Spleen (tissue), 11 donors: ENCODE data around the gene KCP. TPM values are rescaled to one million over a fixed set of nuclear protein-coding genes. Genes with fewer than 3 reads are reported as not detected.

ENCODE experiments used
- DNase-seq: peaks from one replicate; pipeline ENCODE4 v3.0.0-alpha.2; 2020
- H3K27ac ChIP-seq, 8 donors: fragments of 200-600 bp; sonication (generic) in 7 of 8; 1 replicate in 4 of 8; 2 replicates in 4 of 8; pipeline versions ENCODE4 v1.5.0 to v1.8.0; 2016 to 2021; ENCODE audit warnings: inconsistent platforms in 4 of 8, mild to moderate bottlenecking in 4 of 8, moderate library complexity in 1 of 8
- H3K27me3 ChIP-seq, 7 donors: fragments of 200-600 bp; sonication (generic) in 6 of 7; replicated peaks in 1 of 7; 1 replicate in 4 of 7; 2 replicates in 3 of 7; pipeline versions ENCODE4 v1.5.0 to v1.8.0; 2016 to 2021; ENCODE audit warnings: inconsistent platforms in 3 of 7, mild to moderate bottlenecking in 1 of 7
- H3K36me3 ChIP-seq, 6 donors: fragments of 200-600 bp; sonication (generic) in 5 of 6; 1 replicate in 4 of 6; 2 replicates in 2 of 6; pipeline versions ENCODE4 v1.5.0 to v1.8.0; 2016 to 2021; ENCODE audit warnings: inconsistent platforms in 2 of 6
- H3K4me1 ChIP-seq, 6 donors: fragments of 200-600 bp; sonication (generic) in 5 of 6; 1 replicate in 3 of 6; 2 replicates in 3 of 6; pipeline versions ENCODE4 v1.5.0 to v1.8.0; 2016 to 2021; ENCODE audit warnings: inconsistent platforms in 3 of 6
- H3K4me3 ChIP-seq, 8 donors: fragments of 200-600 bp; sonication (generic) in 7 of 8; 1 replicate in 4 of 8; 2 replicates in 4 of 8; pipeline versions ENCODE4 v1.5.0 to v1.8.0; 2016 to 2021; ENCODE audit warnings: inconsistent platforms in 4 of 8, mild to moderate bottlenecking in 4 of 8, moderate library complexity in 2 of 8
- H3K9me3 ChIP-seq, 8 donors: fragments of 200-600 bp; sonication (generic) in 7 of 8; 1 replicate in 4 of 8; 2 replicates in 4 of 8; pipeline versions ENCODE4 v1.5.0 to v1.8.0; 2016 to 2021; ENCODE audit warnings: inconsistent platforms in 4 of 8
- CTCF ChIP-seq, 11 experiments: fragments of 200-600 bp in 7 of 11; fragments of 450-650 bp in 4 of 11; sonication (generic) in 4 of 11; IDR thresholded peaks in 8 of 11; conservative IDR thresholded peaks in 3 of 11; 1 replicate in 7 of 11; 2 replicates in 4 of 11; pipeline versions ENCODE4 v1.4.0 to v1.8.0; 2016 to 2021; ENCODE audit warnings: antibody characterized with exemption in 11 of 11, inconsistent platforms in 4 of 11, mild to moderate bottlenecking in 1 of 11
- POLR2A ChIP-seq, 3 donors: fragments of 450-650 bp; IDR thresholded peaks; one replicate each; pipeline ENCODE4 v1.5.1; 2017; ENCODE audit warnings: antibody characterized with exemption in 3 of 3, mild to moderate bottlenecking in 1 of 3
- POLR2AphosphoS5 ChIP-seq, 3 donors: sonication (generic); formaldehyde crosslinking; IDR thresholded peaks; one replicate each; pipeline ENCODE4 v1.5.1; 2017; ENCODE audit warnings: antibody characterized with exemption in 3 of 3
- WGBS, 5 donors: extraction: QIAGEN DNeasy Blood & Tissue Kit in 3 of 5; methylation state at CpG; one replicate each; pipeline versions ENCODE4 v1.1.5 to v1.1.7; 2013 to 2018; 5-methylcytosine and 5-hydroxymethylcytosine counted together
- intact Hi-C: fragments of 100-400 bp; cut with DNase I; formaldehyde crosslinking; loops from one replicate; pipeline ENCODE4 v1.15.0; 2023; ENCODE audit warnings: low total_unique reads
- polyA plus RNA-seq, 3 donors: library from polyadenylated mRNA; stranded (reverse); fragments of 200-250 nt; gene quantifications; one replicate each; pipeline ENCODE4 v1.2.1, GENCODE V29; 2013
- total RNA-seq, 7 donors: library from RNA; depleted of rRNA in 3 of 7; stranded (reverse); fragments of >200 nt in 3 of 7; fragmentation: NEBNext Ultra II Directional in 4 of 7; extraction: Animal tissue kit (Norgen Biotek cat#: 25700) in 4 of 7; gene quantifications; one replicate each; pipeline versions ENCODE4 v1.1.0 to v1.2.1, GENCODE V29; 2016 to 2021
- donor health status: healthy with polysubstance abuse.
- donor health status: DM: no; HTN: no; CAD: no; lungs with moderate emphysema.
- donor health status: DM: no; HTN: no; CAD: no.
- donor health status: Bipolar disorder and iron deficiency.
- donor health status: healthy.
- donor health status: DM: no; HTN: no; CAD: no.
- donor health status: DM: yes; HTN: yes; CAD: no.

KCP gene
- total and polyA plus RNA-seq, 10 donors, result 0.06 to 2.1 (median 0.71) TPM

- no peaks in the 10 kb centered on the region for H3K36me3 ChIP-seq
- intact Hi-C loops, result no loop called here
- whole genome bisulfite sequencing, 5 donors, result 73 to 91% (median 79%) methylated on average over 14 of the region's 14 CpGs
- DNase-seq, result no peak
- no peaks in the 10 kb centered on the region for H3K9me3 ChIP-seq
- no peak overlapping the region for H3K27ac ChIP-seq
- H3K4me3 ChIP-seq, result no peak overlapping the region
- TF ChIP-seq POLR2AphosphoS5 (IDR thresholded peaks at IDR 0.05) (no peak), CTCF (IDR thresholded peaks at IDR 0.05 in 8 of 11, conservative IDR thresholded peaks at IDR 0.05 in 3 of 11) (no peak), POLR2A (IDR thresholded peaks at IDR 0.05) (no peak)
- peaks cover 0 to 5% (median 2%) of the 10 kb centered on the region in 6 donors for H3K4me1 ChIP-seq
- no peaks in the 10 kb centered on the region for H3K27me3 ChIP-seq
These were observed 63.6 kb downstream of the KCP start for GRCh38 chr7:128846781-128847444.

GRCh38 chr7:128845987-128846386 is 64.5 kb downstream of the KCP start:
- Histone ChIP-seq H3K36me3 (no peaks in the 10 kb centered on the region), H3K27me3 (no peaks in the 10 kb centered on the region), H3K9me3 (no peaks in the 10 kb centered on the region), H3K4me1 (peaks cover 0 to 7% (median 2%) of the 10 kb centered on the region in 6 donors), H3K27ac (no peak overlapping the region), H3K4me3 (no peak overlapping the region)
- intact Hi-C loops, result no loop called here
- TF ChIP-seq POLR2A (IDR thresholded peaks at IDR 0.05) (no peak), CTCF (IDR thresholded peaks at IDR 0.05 in 8 of 11, conservative IDR thresholded peaks at IDR 0.05 in 3 of 11) (no peak), POLR2AphosphoS5 (IDR thresholded peaks at IDR 0.05) (no peak)
- WGBS, 5 donors, result 78 to 92% (median 89%) methylated on average over 8 to 19 of the region's 19 CpGs
- DNase-seq, result no peak

GRCh38 chr7:128845475-128845874 is 65.0 kb downstream of the KCP start:
- Histone ChIP-seq H3K9me3 (no peaks in the 10 kb centered on the region), H3K27ac (no peak overlapping the region), H3K4me1 (peaks cover 0 to 7% (median 2%) of the 10 kb centered on the region in 6 donors), H3K36me3 (no peaks in the 10 kb centered on the region), H3K27me3 (no peaks in the 10 kb centered on the region), H3K4me3 (no peak overlapping the region)
- no peak for DNase-seq
- WGBS, 5 donors, result 80 to 97% (median 83%) methylated on average over 5 of the region's 5 CpGs
- intact Hi-C loops, result no loop called here
- TF ChIP-seq CTCF (IDR thresholded peaks at IDR 0.05 in 8 of 11, conservative IDR thresholded peaks at IDR 0.05 in 3 of 11) (no peak), POLR2A (IDR thresholded peaks at IDR 0.05) (no peak), POLR2AphosphoS5 (IDR thresholded peaks at IDR 0.05) (no peak)

- WGBS, 5 donors, result 91 to 96% (median 93%) methylated on average over 12 to 25 of the region's 25 CpGs
- Histone ChIP-seq H3K27me3 (no peaks in the 10 kb centered on the region), H3K4me3 (no peak overlapping the region), H3K36me3 (no peaks in the 10 kb centered on the region), H3K27ac (no peak overlapping the region), H3K9me3 (no peaks in the 10 kb centered on the region), H3K4me1 (peaks cover 0 to 7% (median 2%) of the 10 kb centered on the region in 6 donors)
- TF ChIP-seq POLR2AphosphoS5 (IDR thresholded peaks at IDR 0.05) (no peak), CTCF (IDR thresholded peaks at IDR 0.05 in 8 of 11, conservative IDR thresholded peaks at IDR 0.05 in 3 of 11) (no peak), POLR2A (IDR thresholded peaks at IDR 0.05) (no peak)
- DNase-seq, result no peak
- intact Hi-C loops, result no loop called here
These were observed 65.7 kb downstream of the KCP start for GRCh38 chr7:128844777-128845311.
